AG09319 (cell line): ENCODE data around the gene KCNG1.
A peak's percentile ranks its signal among the peaks of the same experiment; 100 is the strongest.

Experiments used
- DNase-seq: peaks from one replicate; pipeline ENCODE4 v3.0.0-alpha.2; 2010; ENCODE audit warnings: low read depth; ENCODE audit errors: extremely low read depth
- CTCF ChIP-seq: IDR thresholded peaks from 2 replicates; pipeline ENCODE4 v1.5.1; 2011; ENCODE audit warnings: low read depth, mild to moderate bottlenecking, inconsistent platforms, low read length, moderate library complexity

The KCNG1 gene

GRCh38 chr20:50992733-50993457 is 30.0 kb downstream of the KCNG1 start:
- peak; percentile 10 for DNase-seq
- TF ChIP-seq CTCF, result peak; percentile 56

- no peak for DNase-seq
- no peak for TF ChIP-seq CTCF
Measured at GRCh38 chr20:50992336-50992732, 30.6 kb downstream of the KCNG1 start.

- no peak for DNase-seq
- no peak for TF ChIP-seq CTCF
Measured at GRCh38 chr20:50991076-50991475, 31.8 kb downstream of the KCNG1 start.

GRCh38 chr20:50987493-50988210 is 35.3 kb downstream of the KCNG1 start:
- TF ChIP-seq CTCF, result peak; percentile 89
- peak; percentile 77 for DNase-seq

GRCh38 chr20:50983321-50983720 is 39.6 kb downstream of the KCNG1 start:
- TF ChIP-seq CTCF, result no peak
- no peak for DNase-seq

GRCh38 chr20:50982363-50982762 is 40.5 kb downstream of the KCNG1 start:
- no peak for TF ChIP-seq CTCF
- DNase-seq, result peak; percentile 38

GRCh38 chr20:50981714-50982048 is 41.2 kb downstream of the KCNG1 start:
- no peak for TF ChIP-seq CTCF
- DNase-seq, result no peak
